Endothelial cell of umbilical vein (primary cell): ENCODE data around the gene ZPLD1. TPM values are rescaled to one million over a fixed set of nuclear protein-coding genes. Genes with fewer than 3 reads are reported as not detected.

ENCODE experiments used
- BruUV-seq: library from RNA; stranded (reverse); fragments of 400-500 nt; replicated peaks from 2 replicates; lab custom pipeline; 2021; lab: Mats Ljungman, UMichigan
- CTCF ChIA-PET: fragments of 300-600, 350-600 bp; sonication (Branson Sonifier 250); formaldehyde crosslinking; loops from one replicate; lab custom pipeline; 2021; ENCODE audit warnings: antibody characterized with exemption, inconsistent platforms; lab: Charles Lee
- POLR2A ChIA-PET: fragments of 300-600, 350-600 bp; sonication (Branson Sonifier 250); formaldehyde crosslinking; loops from one replicate; lab custom pipeline; 2021; ENCODE audit warnings: antibody characterized with exemption, inconsistent platforms; lab: Charles Lee
- DNase-seq: peaks from one replicate; pipeline ENCODE4 v3.0.0-alpha.2; 2011; ENCODE audit warnings: low read depth, low spot score
- FAIRE-seq: peaks from 2 replicates; lab custom pipeline; 2011; peaks lifted over from hg19 to GRCh38; lab: Jason Lieb, UNC
- H2AFZ ChIP-seq: 2 replicates; pipeline ENCODE4 v1.6.0; 2012; ENCODE audit warnings: low read depth, low read length, control low read depth, inconsistent platforms
- H3K27ac ChIP-seq: 2 replicates; pipeline ENCODE4 v1.5.1; 2011; ENCODE audit warnings: low read depth, mild to moderate bottlenecking, control low read depth, low read length, moderate library complexity; ENCODE audit not compliant: insufficient read depth
- H3K27me3 ChIP-seq, 2 experiments: 2 replicates each; pipeline versions ENCODE4 v1.6.0 to v1.6.1; 2011; ENCODE audit warnings: low read length in 2 of 2, mixed read lengths in 1 of 2; ENCODE audit not compliant: control insufficient read depth in 2 of 2, insufficient read depth in 2 of 2
- H3K36me3 ChIP-seq, 2 experiments: 2 replicates in 1 of 2; 3 replicates in 1 of 2; pipeline ENCODE4 v1.5.1; 2011; ENCODE audit warnings: low read length in 2 of 2, mild to moderate bottlenecking in 1 of 2, moderate library complexity in 1 of 2; ENCODE audit not compliant: control insufficient read depth in 2 of 2, insufficient read depth in 2 of 2; ENCODE audit errors: extremely low read depth in 1 of 2
- H3K4me1 ChIP-seq: 3 replicates; pipeline ENCODE4 v1.5.1; 2011; ENCODE audit warnings: mild to moderate bottlenecking, low read length; ENCODE audit not compliant: control insufficient read depth, insufficient read depth; ENCODE audit errors: extremely low read depth
- H3K4me2 ChIP-seq: 2 replicates; pipeline ENCODE4 v1.6.1; 2011; ENCODE audit warnings: low read length, control low read depth, mixed read lengths; ENCODE audit not compliant: insufficient read depth
- H3K4me3 ChIP-seq, 3 experiments: fragments of 200-600 bp in 1 of 3; sonication (generic), shearing (Covaris generic) in 1 of 3; replicated peaks in 1 of 3; 2 replicates each; pipeline ENCODE4 v1.5.1; 2011 to 2016; ENCODE audit warnings: control low read depth in 3 of 3, low read length in 3 of 3, mild to moderate bottlenecking in 2 of 3, inconsistent platforms in 1 of 3, low read depth in 1 of 3, moderate library complexity in 1 of 3; ENCODE audit not compliant: insufficient read depth in 1 of 3
- H3K79me2 ChIP-seq: 2 replicates; pipeline ENCODE4 v1.6.0; 2012; ENCODE audit warnings: low read length, inconsistent platforms; ENCODE audit not compliant: control insufficient read depth, insufficient read depth
- H3K9ac ChIP-seq: replicated peaks from 2 replicates; pipeline ENCODE3; 2011; ENCODE audit warnings: low read length, control low read depth; ENCODE audit not compliant: insufficient read depth; ENCODE audit errors: extremely low read depth
- H3K9me1 ChIP-seq: replicated peaks from 3 replicates; pipeline ENCODE4 v1.6.0; 2011; ENCODE audit warnings: mild to moderate bottlenecking, low read length; ENCODE audit not compliant: control insufficient read depth, insufficient read depth; ENCODE audit errors: extremely low read depth
- H3K9me3 ChIP-seq: replicated peaks from 2 replicates; pipeline ENCODE4 v1.5.1; 2012; ENCODE audit warnings: low read length, inconsistent platforms; ENCODE audit not compliant: control insufficient read depth, insufficient read depth
- H4K20me1 ChIP-seq: replicated peaks from 2 replicates; pipeline ENCODE3; 2011; ENCODE audit warnings: mild to moderate bottlenecking, low read length; ENCODE audit not compliant: control insufficient read depth, insufficient read depth; ENCODE audit errors: extremely low read depth
- CTCF ChIP-seq, 2 donors: IDR thresholded peaks; 1 replicate in 1 of 2; 2 replicates in 1 of 2; pipeline ENCODE4 v1.5.1; 2011; ENCODE audit warnings: low read length in 2 of 2, mild to moderate bottlenecking in 2 of 2, moderate library complexity in 2 of 2, control low read depth in 1 of 2, inconsistent platforms in 1 of 2, low read depth in 1 of 2; ENCODE audit not compliant: insufficient read depth in 1 of 2; ENCODE audit errors: extremely low read depth in 1 of 2
- EZH2 ChIP-seq: IDR thresholded peaks from 2 replicates; pipeline ENCODE4 v1.6.1; 2012; ENCODE audit warnings: borderline replicate concordance, low read depth, mild to moderate bottlenecking, moderate library complexity, low read length, inconsistent platforms; ENCODE audit not compliant: severe bottlenecking
- FOS ChIP-seq: IDR thresholded peaks from 2 replicates; pipeline ENCODE4 v1.6.1; 2011; ENCODE audit warnings: mild to moderate bottlenecking, low read length, moderate library complexity, borderline replicate concordance; ENCODE audit not compliant: insufficient read depth
- GATA2 ChIP-seq: IDR thresholded peaks from 2 replicates; pipeline ENCODE4 v1.7.0; 2011; ENCODE audit warnings: low read depth, mild to moderate bottlenecking, moderate library complexity, mixed read lengths, low read length; ENCODE audit not compliant: insufficient read length, insufficient read depth
- JUN ChIP-seq: IDR thresholded peaks from 2 replicates; pipeline ENCODE4 v1.6.1; 2011; ENCODE audit warnings: borderline replicate concordance, low read depth; ENCODE audit not compliant: insufficient read length, insufficient read depth
- MAX ChIP-seq: IDR thresholded peaks from 2 replicates; pipeline ENCODE4 v1.6.1; 2011; ENCODE audit not compliant: insufficient read depth, insufficient read length
- MYC ChIP-seq: IDR thresholded peaks from one replicate; pipeline ENCODE4 v1.6.1; 2011; ENCODE audit warnings: mild to moderate bottlenecking, low read depth, low read length
- POLR2A ChIP-seq: IDR thresholded peaks from 2 replicates; pipeline ENCODE4 v1.6.1; 2012; ENCODE audit warnings: low read depth, mild to moderate bottlenecking, control low read depth, low read length
- POLR2AphosphoS5 ChIP-seq: IDR thresholded peaks from 2 replicates; pipeline ENCODE4 v1.6.1; 2012; ENCODE audit warnings: low read depth, mild to moderate bottlenecking, control low read depth, low read length, moderate library complexity; ENCODE audit not compliant: insufficient read depth
- dilution Hi-C: fragments of 300-500 bp; cut with MboI; formaldehyde crosslinking; loops from one replicate; pipeline ENCODE4 v1.15.0; 2019; ENCODE audit warnings: low sequenced_read_pairs; ENCODE audit not compliant: extremely low pct_ligation_motif_present
- intact Hi-C: fragments of 100-400 bp; cut with micrococcal nuclease; formaldehyde crosslinking; loops from one replicate; pipeline ENCODE4 v1.10.0; 2022
- polyA plus RNA-seq, 4 experiments: library from polyadenylated mRNA; depleted of rRNA in 3 of 4; stranded (reverse) in 3 of 4; unstranded in 1 of 4; fragments of >200 nt; gene quantifications; 2 replicates each; pipeline versions ENCODE4 v1.2.1 to v1.2.3, GENCODE V29; 2011 to 2012; ENCODE audit warnings: missing spikeins in 1 of 4
- total RNA-seq: library from RNA; stranded (reverse); gene quantifications from 2 replicates; pipeline ENCODE4 v1.2.3, GENCODE V29; 2021

The ZPLD1 gene
- total and polyA plus RNA-seq, 2 donors (not counting 3 experiments of a cell fraction or from before 2014, with no cell fraction given) = not detected

- no peak overlapping the region for H3K27ac ChIP-seq
- dilution Hi-C loops = no loop called here
- DNase-seq = no peak
- H3K9ac ChIP-seq = no peak overlapping the region
- no peaks in the 10 kb centered on the region for H3K36me3 ChIP-seq
- no peaks in the 10 kb centered on the region for H4K20me1 ChIP-seq
- H2AFZ ChIP-seq = no peak overlapping the region
- BruUV-seq = no TSS peak
- TF ChIP-seq MYC = no peak
- no peak for TF ChIP-seq CTCF (IDR thresholded peaks at IDR 0.05; ENCODE audit: extremely low read depth in 1 of 2, insufficient read depth in 1 of 2, low read depth in 1 of 2, low read length in 2 of 2)
- TF ChIP-seq JUN = no peak
- TF ChIP-seq FOS = no peak
- TF ChIP-seq POLR2AphosphoS5 = no peak
- no peak for TF ChIP-seq GATA2
- no peak for TF ChIP-seq MAX
- TF ChIP-seq EZH2 = no peak
- no peak for TF ChIP-seq POLR2A
- intact Hi-C loops = no loop called here
- no peaks in the 10 kb centered on the region for H3K79me2 ChIP-seq
- POLR2A ChIA-PET = no interaction called here
- H3K4me2 ChIP-seq = no peak overlapping the region
- CTCF ChIA-PET = no interaction called here
- no peak for FAIRE-seq
- H3K4me3 ChIP-seq = no peak overlapping the region
- H3K4me1 ChIP-seq = no peaks in the 10 kb centered on the region
- H3K9me3 ChIP-seq = no peaks in the 10 kb centered on the region
- no peaks in the 10 kb centered on the region for H3K27me3 ChIP-seq
- H3K9me1 ChIP-seq = no peaks in the 10 kb centered on the region
Measured at GRCh38 chr3:102450976-102451375, 16.2 kb downstream of the ZPLD1 start.
